ENCODE measurements around the gene STX18.
A peak's percentile ranks its signal among the peaks of the same experiment; 100 is the strongest.

STX18 gene

DNA sequence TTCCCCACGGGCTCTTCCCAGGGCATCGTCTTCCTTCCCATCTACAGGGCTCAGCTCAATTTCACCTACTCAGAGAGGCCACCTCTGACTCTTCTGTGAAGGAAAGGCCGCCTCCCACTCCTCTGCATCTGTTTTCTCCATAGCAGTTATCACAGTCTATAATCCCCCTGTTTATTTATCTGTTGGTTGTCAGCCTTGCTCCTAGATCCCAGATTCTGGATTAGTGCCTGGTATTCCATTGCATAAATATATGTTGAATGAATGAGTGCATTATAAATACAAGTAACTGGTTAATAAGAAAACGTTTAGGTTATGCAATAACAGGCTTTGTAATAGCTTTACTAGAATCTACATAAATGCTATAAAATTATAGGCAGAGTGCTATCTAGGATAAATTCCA lies 102.1 kb downstream of the STX18 start:
- Histone ChIP-seq H2AFZ (ENCODE audit: insufficient read depth, low read length, poor library complexity) (no peak overlapping the region), H4K12ac (ENCODE audit: low read depth, low read length) (no peak overlapping the region), H3K4me2 (ENCODE audit: low read length) (no peak overlapping the region), H2BK120ac (ENCODE audit: insufficient read depth, low read length, poor library complexity) (no peak overlapping the region), H3K27ac (ENCODE audit: low read depth, low read length) (no peak overlapping the region), H2AK5ac (ENCODE audit: low read length) (no peak overlapping the region), H3K23ac (ENCODE audit: low read length) (no peak overlapping the region), H3K9me3 (ENCODE audit: insufficient read depth, low read depth, low read length) (peaks cover 2% of the 10 kb centered on the region), H3K79me2 (ENCODE audit: control insufficient read depth, insufficient read depth, low read length, poor library complexity) (peaks cover 3% of the 10 kb centered on the region), H3K18ac (ENCODE audit: low read length) (no peak overlapping the region), H3K4me1 (ENCODE audit: control insufficient read depth in 1 of 2, insufficient read depth in 2 of 2, low read length in 2 of 2) (peaks cover 8 to 10% of the 10 kb centered on the region in 2 experiments), H3K79me1 (ENCODE audit: low read length) (peaks cover 12% of the 10 kb centered on the region), H3K27me3 (ENCODE audit: insufficient read depth, low read length) (no peaks in the 10 kb centered on the region), H4K8ac (ENCODE audit: low read depth, low read length) (no peak overlapping the region), H2BK5ac (ENCODE audit: low read depth, low read length, poor library complexity) (no peak overlapping the region), H3K4me3 (ENCODE audit: low read depth, low read length) (no peak overlapping the region), H3K4ac (ENCODE audit: low read depth, low read length) (no peak overlapping the region), H3K14ac (ENCODE audit: low read length) (no peak overlapping the region), H4K91ac (ENCODE audit: low read depth, low read length) (no peak overlapping the region), H3K9ac (ENCODE audit: low read length) (no peak overlapping the region), H2BK12ac (ENCODE audit: low read length) (no peak overlapping the region), H3K36me3 (ENCODE audit: control insufficient read depth in 1 of 2, insufficient read depth in 2 of 2, low read length in 2 of 2) (peaks cover 16 to 20% of the 10 kb centered on the region in 2 experiments)
- no CpG with 5 or more reads among the region's 4 CpGs for whole genome bisulfite sequencing (ENCODE audit: extremely low coverage, insufficient coverage, insufficient read length)
- DNase-seq: no peak

DNA sequence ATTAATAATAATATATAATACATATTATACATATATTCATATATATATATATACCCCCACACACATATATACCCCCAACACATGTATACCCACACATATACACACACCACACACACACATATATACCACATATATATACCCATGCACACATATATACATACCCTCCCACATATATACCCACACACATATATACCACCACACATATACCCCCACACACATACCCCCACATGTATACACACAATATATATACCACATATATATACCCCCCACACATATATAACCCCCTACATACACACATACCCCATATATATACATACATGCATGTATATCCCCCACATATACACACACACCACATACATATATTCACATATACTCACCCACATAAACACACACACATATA lies 103.0 kb downstream of the STX18 start:
- H3K27me3 ChIP-seq (ENCODE audit: insufficient read depth, low read length): no peaks in the 10 kb centered on the region
- no peak overlapping the region for H3K4ac ChIP-seq (ENCODE audit: low read depth, low read length)
- no peak overlapping the region for H2AK5ac ChIP-seq (ENCODE audit: low read length)
- H3K27ac ChIP-seq (ENCODE audit: low read depth, low read length): no peak overlapping the region
- no peak overlapping the region for H3K23ac ChIP-seq (ENCODE audit: low read length)
- peaks cover 2% of the 10 kb centered on the region for H3K9me3 ChIP-seq (ENCODE audit: insufficient read depth, low read depth, low read length)
- H2BK5ac ChIP-seq (ENCODE audit: low read depth, low read length, poor library complexity): no peak overlapping the region
- DNase-seq: no peak
- H3K14ac ChIP-seq (ENCODE audit: low read length): no peak overlapping the region
- no peak overlapping the region for H2BK12ac ChIP-seq (ENCODE audit: low read length)
- H3K9ac ChIP-seq (ENCODE audit: low read length): no peak overlapping the region
- peaks cover 4 to 6% of the 10 kb centered on the region in 2 experiments for H3K4me1 ChIP-seq (ENCODE audit: control insufficient read depth in 1 of 2, insufficient read depth in 2 of 2, low read length in 2 of 2)
- H2AFZ ChIP-seq (ENCODE audit: insufficient read depth, low read length, poor library complexity): no peak overlapping the region
- H2BK120ac ChIP-seq (ENCODE audit: insufficient read depth, low read length, poor library complexity): no peak overlapping the region
- no peak overlapping the region for H3K4me2 ChIP-seq (ENCODE audit: low read length)
- H4K91ac ChIP-seq (ENCODE audit: low read depth, low read length): no peak overlapping the region
- H3K79me1 ChIP-seq (ENCODE audit: low read length): peaks cover 8% of the 10 kb centered on the region
- H3K4me3 ChIP-seq (ENCODE audit: low read depth, low read length): no peak overlapping the region
- H4K8ac ChIP-seq (ENCODE audit: low read depth, low read length): no peak overlapping the region
- no peak overlapping the region for H3K18ac ChIP-seq (ENCODE audit: low read length)
- no peak overlapping the region for H4K12ac ChIP-seq (ENCODE audit: low read depth, low read length)
- no peaks in the 10 kb centered on the region for H3K79me2 ChIP-seq (ENCODE audit: control insufficient read depth, insufficient read depth, low read length, poor library complexity)
- peaks cover 16 to 23% of the 10 kb centered on the region in 2 experiments for H3K36me3 ChIP-seq (ENCODE audit: control insufficient read depth in 1 of 2, insufficient read depth in 2 of 2, low read length in 2 of 2)

DNA sequence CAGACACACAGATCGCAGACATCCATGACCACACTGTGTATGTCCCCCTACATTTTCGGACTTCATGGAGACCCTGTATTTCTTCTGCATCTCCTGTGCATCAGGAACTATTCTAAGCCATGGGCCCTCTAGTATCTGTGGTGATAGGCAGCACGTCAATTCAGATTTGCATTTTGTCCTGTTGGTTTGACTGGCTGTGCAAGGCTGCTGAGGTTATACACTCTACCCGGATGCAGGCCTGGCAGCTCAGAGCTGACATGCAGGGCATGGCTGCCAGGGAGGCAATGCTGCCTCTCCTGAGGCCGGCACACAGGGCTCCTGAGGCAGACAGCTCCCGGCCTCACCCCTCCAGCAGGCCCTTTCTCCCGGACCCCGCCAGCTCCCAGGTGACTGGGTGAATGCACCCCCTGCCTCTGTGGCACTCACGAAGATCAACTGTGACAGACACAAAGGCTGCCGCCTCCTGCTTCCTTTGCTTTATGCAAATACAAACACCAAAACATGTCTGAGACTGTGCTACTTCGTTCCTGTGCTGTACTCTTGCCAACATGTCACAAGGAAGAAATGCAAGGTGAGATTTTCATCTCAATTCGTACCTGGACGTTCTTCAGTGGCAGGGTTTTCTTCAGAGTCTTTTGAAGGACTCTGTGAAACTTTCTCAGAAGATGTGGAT lies 103.9 kb downstream of the STX18 start:
- Histone ChIP-seq H3K27ac (ENCODE audit: low read depth, low read length) (no peak overlapping the region), H2BK120ac (ENCODE audit: insufficient read depth, low read length, poor library complexity) (no peak overlapping the region), H3K4me2 (ENCODE audit: low read length) (no peak overlapping the region), H3K79me1 (ENCODE audit: low read length) (peaks cover 8% of the 10 kb centered on the region), H4K12ac (ENCODE audit: low read depth, low read length) (no peak overlapping the region), H2BK5ac (ENCODE audit: low read depth, low read length, poor library complexity) (no peak overlapping the region), H2AFZ (ENCODE audit: insufficient read depth, low read length, poor library complexity) (no peak overlapping the region), H3K9me3 (ENCODE audit: insufficient read depth, low read depth, low read length) (peaks cover 2% of the 10 kb centered on the region), H3K27me3 (ENCODE audit: insufficient read depth, low read length) (no peaks in the 10 kb centered on the region), H3K4ac (ENCODE audit: low read depth, low read length) (no peak overlapping the region), H3K4me3 (ENCODE audit: low read depth, low read length) (no peak overlapping the region), H3K23ac (ENCODE audit: low read length) (no peak overlapping the region), H3K9ac (ENCODE audit: low read length) (no peak overlapping the region), H3K4me1 (ENCODE audit: control insufficient read depth in 1 of 2, insufficient read depth in 2 of 2, low read length in 2 of 2) (peaks cover 4 to 6% of the 10 kb centered on the region in 2 experiments), H3K18ac (ENCODE audit: low read length) (no peak overlapping the region), H4K91ac (ENCODE audit: low read depth, low read length) (no peak overlapping the region), H3K36me3 (ENCODE audit: control insufficient read depth in 1 of 2, insufficient read depth in 2 of 2, low read length in 2 of 2) (peaks cover 16 to 23% of the 10 kb centered on the region in 2 experiments), H3K14ac (ENCODE audit: low read length) (no peak overlapping the region), H2BK12ac (ENCODE audit: low read length) (no peak overlapping the region), H2AK5ac (ENCODE audit: low read length) (no peak overlapping the region), H4K8ac (ENCODE audit: low read depth, low read length) (no peak overlapping the region), H3K79me2 (ENCODE audit: control insufficient read depth, insufficient read depth, low read length, poor library complexity) (no peaks in the 10 kb centered on the region)
- DNase-seq: no peak
- WGBS (ENCODE audit: extremely low coverage, insufficient coverage, insufficient read length): no CpG with 5 or more reads among the region's 13 CpGs

DNA sequence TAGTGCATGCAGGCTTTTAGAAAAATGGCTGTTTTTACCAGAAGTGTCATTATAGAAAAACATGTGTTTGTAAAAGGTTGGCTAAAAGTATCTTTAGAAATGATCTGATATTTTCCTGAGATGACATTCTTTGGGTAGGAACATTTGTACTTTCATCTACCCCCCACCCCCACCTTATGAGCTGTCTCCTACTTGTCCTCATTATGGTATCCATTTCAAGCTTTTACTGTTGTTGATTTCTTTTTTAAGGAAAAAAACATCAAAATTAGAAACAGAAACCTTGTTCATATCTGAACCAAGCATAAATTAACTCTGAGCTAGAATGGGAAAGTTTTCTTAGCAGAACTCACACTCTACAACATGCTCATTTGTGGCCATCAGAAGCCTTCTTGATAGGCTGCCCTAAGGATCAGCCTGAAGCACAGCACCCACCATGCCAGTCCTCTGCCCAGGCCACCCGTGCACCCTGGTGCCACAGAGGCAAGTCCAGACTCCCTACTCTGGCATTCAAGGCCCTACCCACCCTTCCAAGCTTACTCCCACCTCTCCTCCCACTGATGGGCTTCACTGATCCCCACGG lies 105.5 kb downstream of the STX18 start:
- Histone ChIP-seq H2BK5ac (ENCODE audit: low read depth, low read length, poor library complexity) (no peak overlapping the region), H3K27me3 (ENCODE audit: insufficient read depth, low read length) (no peaks in the 10 kb centered on the region), H3K4ac (ENCODE audit: low read depth, low read length) (no peak overlapping the region), H2AK5ac (ENCODE audit: low read length) (no peak overlapping the region), H3K9me3 (ENCODE audit: insufficient read depth, low read depth, low read length) (peaks cover 2% of the 10 kb centered on the region), H3K23ac (ENCODE audit: low read length) (peak overlapping the region; percentile 29), H3K79me2 (ENCODE audit: control insufficient read depth, insufficient read depth, low read length, poor library complexity) (no peaks in the 10 kb centered on the region), H3K4me3 (ENCODE audit: low read depth, low read length) (no peak overlapping the region), H4K91ac (ENCODE audit: low read depth, low read length) (no peak overlapping the region), H4K8ac (ENCODE audit: low read depth, low read length) (no peak overlapping the region), H3K79me1 (ENCODE audit: low read length) (peaks cover 3% of the 10 kb centered on the region), H3K4me2 (ENCODE audit: low read length) (no peak overlapping the region), H3K18ac (ENCODE audit: low read length) (peak overlapping the region; percentile 51), H4K12ac (ENCODE audit: low read depth, low read length) (no peak overlapping the region), H3K27ac (ENCODE audit: low read depth, low read length) (no peak overlapping the region), H3K9ac (ENCODE audit: low read length) (no peak overlapping the region), H3K4me1 (ENCODE audit: control insufficient read depth in 1 of 2, insufficient read depth in 2 of 2, low read length in 2 of 2) (peaks cover 4 to 6% of the 10 kb centered on the region in 2 experiments), H2BK12ac (ENCODE audit: low read length) (no peak overlapping the region), H2BK120ac (ENCODE audit: insufficient read depth, low read length, poor library complexity) (no peak overlapping the region), H2AFZ (ENCODE audit: insufficient read depth, low read length, poor library complexity) (no peak overlapping the region), H3K36me3 (ENCODE audit: control insufficient read depth in 1 of 2, insufficient read depth in 2 of 2, low read length in 2 of 2) (peaks cover 23 to 31% of the 10 kb centered on the region in 2 experiments), H3K14ac (ENCODE audit: low read length) (no peak overlapping the region)
- DNase-seq: no peak
- no CpG with 5 or more reads among the region's 2 CpGs for WGBS (ENCODE audit: extremely low coverage, insufficient coverage, insufficient read length)

Measured in trophoblast cell (in vitro differentiated cells and primary cell).